ENCODE data around the gene TVP23C. TPM values are rescaled to one million over a fixed set of nuclear protein-coding genes. Genes with fewer than 3 reads are reported as not detected.

Gene TVP23C
- total and polyA plus RNA-seq, 9 of the 15 experiments (the other 6 are each of a cell fraction or from before 2014, with no cell fraction given), result 5.7 to 16.8 (median 8.2) TPM

DNA sequence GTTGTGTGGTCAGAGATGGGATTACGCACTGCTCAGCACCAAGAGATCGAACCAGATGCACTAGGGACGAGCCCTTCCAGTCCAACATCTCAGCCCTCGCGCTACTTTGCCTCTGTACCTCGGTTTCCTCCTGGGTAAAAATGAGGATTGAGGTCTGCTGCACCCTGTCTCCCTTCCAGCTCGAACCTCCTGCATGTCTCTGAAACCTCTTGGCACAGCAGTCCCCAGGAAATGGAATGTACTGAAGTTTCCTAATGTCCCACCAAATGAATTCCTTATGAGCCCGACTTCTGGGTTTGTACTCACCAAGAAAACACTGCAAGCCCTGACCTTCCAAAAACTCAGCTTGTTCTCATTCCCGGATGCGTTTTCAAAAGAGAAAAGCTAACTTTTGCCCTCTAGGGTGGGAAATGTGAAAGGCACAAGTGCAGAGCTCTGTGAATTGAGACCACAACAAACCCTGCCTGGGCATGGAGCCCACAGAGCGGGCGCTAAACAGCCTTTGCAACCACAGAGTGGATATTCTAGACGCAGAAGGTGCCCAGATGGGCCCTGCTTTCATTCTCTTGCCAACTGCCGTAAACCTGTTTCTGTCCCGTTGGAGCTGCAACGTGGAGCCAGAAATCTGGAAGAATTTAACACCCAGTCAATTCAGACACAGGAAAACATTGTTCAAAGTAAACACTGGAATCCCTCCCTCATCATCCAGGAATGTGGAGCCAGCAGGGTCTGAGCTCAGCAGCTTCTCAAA, 106.1 kb downstream of the TVP23C start:
- Histone ChIP-seq H2AFZ (ENCODE audit: low read depth, low read length) (no peak overlapping the region), H3K9me1 (ENCODE audit: control insufficient read depth, insufficient read depth, low read length) (no peaks in the 10 kb centered on the region), H3K79me2 (ENCODE audit: control insufficient read depth, insufficient read depth, low read length) (no peaks in the 10 kb centered on the region), H3K27ac (ENCODE audit: extremely low read depth, low read depth, low read length) (no peak overlapping the region), H4K20me1 (replicated peaks; ENCODE audit: control insufficient read depth, insufficient read depth, low read length) (no peaks in the 10 kb centered on the region), H3K4me1 (replicated peaks in 1 of 2; ENCODE audit: control insufficient read depth in 2 of 2, insufficient read depth in 2 of 2, low read length in 2 of 2) (no peaks in the 10 kb centered on the region), H3K9ac (ENCODE audit: insufficient read depth in 1 of 2, low read depth in 2 of 2, low read length in 2 of 2) (no peak overlapping the region), H3K4me2 (ENCODE audit: insufficient read depth, low read length) (no peak overlapping the region), H3K36me3 (ENCODE audit: control insufficient read depth, insufficient read depth, low read length) (no peaks in the 10 kb centered on the region), H3K27me3 (ENCODE audit: control insufficient read depth in 2 of 2, insufficient read depth in 2 of 2, low read length in 2 of 2) (no peaks in the 10 kb centered on the region), H3K9me3 (replicated peaks; ENCODE audit: control insufficient read depth, insufficient read depth, low read depth, low read length) (no peaks in the 10 kb centered on the region), H3K4me3 (no peak overlapping the region)
- ATAC-seq, result no peak
- intact Hi-C loops (cut with micrococcal nuclease) (no loop called here), in situ Hi-C loops (cut with MboI) (no loop called here)
- no peak for FAIRE-seq
- POLR2A ChIA-PET, result no interaction called here
- CTCF ChIA-PET (ENCODE audit: low intra/inter-chr PET ratio), result no interaction called here
- TF ChIP-seq KDM1A (IDR thresholded peaks at IDR 0.05) (no peak), RNF2 (IDR thresholded peaks at IDR 0.05) (no peak), MBD2 (IDR thresholded peaks at IDR 0.05; ENCODE audit: borderline replicate concordance, low read depth) (no peak), KLF10 (CRISPR knock-in tag; IDR thresholded peaks at IDR 0.05) (no peak), CREM (IDR thresholded peaks at IDR 0.05; ENCODE audit: low read depth) (no peak), ZNF124 (CRISPR knock-in tag; IDR thresholded peaks at IDR 0.05) (no peak), BRD4 (IDR thresholded peaks at IDR 0.05) (no peak)
- TF ChIP-seq, protein P1, sequence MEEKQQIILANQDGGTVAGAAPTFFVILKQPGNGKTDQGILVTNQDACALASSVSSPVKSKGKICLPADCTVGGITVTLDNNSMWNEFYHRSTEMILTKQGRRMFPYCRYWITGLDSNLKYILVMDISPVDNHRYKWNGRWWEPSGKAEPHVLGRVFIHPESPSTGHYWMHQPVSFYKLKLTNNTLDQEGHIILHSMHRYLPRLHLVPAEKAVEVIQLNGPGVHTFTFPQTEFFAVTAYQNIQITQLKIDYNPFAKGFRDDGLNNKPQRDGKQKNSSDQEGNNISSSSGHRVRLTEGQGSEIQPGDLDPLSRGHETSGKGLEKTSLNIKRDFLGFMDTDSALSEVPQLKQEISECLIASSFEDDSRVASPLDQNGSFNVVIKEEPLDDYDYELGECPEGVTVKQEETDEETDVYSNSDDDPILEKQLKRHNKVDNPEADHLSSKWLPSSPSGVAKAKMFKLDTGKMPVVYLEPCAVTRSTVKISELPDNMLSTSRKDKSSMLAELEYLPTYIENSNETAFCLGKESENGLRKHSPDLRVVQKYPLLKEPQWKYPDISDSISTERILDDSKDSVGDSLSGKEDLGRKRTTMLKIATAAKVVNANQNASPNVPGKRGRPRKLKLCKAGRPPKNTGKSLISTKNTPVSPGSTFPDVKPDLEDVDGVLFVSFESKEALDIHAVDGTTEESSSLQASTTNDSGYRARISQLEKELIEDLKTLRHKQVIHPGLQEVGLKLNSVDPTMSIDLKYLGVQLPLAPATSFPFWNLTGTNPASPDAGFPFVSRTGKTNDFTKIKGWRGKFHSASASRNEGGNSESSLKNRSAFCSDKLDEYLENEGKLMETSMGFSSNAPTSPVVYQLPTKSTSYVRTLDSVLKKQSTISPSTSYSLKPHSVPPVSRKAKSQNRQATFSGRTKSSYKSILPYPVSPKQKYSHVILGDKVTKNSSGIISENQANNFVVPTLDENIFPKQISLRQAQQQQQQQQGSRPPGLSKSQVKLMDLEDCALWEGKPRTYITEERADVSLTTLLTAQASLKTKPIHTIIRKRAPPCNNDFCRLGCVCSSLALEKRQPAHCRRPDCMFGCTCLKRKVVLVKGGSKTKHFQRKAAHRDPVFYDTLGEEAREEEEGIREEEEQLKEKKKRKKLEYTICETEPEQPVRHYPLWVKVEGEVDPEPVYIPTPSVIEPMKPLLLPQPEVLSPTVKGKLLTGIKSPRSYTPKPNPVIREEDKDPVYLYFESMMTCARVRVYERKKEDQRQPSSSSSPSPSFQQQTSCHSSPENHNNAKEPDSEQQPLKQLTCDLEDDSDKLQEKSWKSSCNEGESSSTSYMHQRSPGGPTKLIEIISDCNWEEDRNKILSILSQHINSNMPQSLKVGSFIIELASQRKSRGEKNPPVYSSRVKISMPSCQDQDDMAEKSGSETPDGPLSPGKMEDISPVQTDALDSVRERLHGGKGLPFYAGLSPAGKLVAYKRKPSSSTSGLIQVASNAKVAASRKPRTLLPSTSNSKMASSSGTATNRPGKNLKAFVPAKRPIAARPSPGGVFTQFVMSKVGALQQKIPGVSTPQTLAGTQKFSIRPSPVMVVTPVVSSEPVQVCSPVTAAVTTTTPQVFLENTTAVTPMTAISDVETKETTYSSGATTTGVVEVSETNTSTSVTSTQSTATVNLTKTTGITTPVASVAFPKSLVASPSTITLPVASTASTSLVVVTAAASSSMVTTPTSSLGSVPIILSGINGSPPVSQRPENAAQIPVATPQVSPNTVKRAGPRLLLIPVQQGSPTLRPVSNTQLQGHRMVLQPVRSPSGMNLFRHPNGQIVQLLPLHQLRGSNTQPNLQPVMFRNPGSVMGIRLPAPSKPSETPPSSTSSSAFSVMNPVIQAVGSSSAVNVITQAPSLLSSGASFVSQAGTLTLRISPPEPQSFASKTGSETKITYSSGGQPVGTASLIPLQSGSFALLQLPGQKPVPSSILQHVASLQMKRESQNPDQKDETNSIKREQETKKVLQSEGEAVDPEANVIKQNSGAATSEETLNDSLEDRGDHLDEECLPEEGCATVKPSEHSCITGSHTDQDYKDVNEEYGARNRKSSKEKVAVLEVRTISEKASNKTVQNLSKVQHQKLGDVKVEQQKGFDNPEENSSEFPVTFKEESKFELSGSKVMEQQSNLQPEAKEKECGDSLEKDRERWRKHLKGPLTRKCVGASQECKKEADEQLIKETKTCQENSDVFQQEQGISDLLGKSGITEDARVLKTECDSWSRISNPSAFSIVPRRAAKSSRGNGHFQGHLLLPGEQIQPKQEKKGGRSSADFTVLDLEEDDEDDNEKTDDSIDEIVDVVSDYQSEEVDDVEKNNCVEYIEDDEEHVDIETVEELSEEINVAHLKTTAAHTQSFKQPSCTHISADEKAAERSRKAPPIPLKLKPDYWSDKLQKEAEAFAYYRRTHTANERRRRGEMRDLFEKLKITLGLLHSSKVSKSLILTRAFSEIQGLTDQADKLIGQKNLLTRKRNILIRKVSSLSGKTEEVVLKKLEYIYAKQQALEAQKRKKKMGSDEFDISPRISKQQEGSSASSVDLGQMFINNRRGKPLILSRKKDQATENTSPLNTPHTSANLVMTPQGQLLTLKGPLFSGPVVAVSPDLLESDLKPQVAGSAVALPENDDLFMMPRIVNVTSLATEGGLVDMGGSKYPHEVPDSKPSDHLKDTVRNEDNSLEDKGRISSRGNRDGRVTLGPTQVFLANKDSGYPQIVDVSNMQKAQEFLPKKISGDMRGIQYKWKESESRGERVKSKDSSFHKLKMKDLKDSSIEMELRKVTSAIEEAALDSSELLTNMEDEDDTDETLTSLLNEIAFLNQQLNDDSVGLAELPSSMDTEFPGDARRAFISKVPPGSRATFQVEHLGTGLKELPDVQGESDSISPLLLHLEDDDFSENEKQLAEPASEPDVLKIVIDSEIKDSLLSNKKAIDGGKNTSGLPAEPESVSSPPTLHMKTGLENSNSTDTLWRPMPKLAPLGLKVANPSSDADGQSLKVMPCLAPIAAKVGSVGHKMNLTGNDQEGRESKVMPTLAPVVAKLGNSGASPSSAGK (IDR thresholded peaks at IDR 0.05), result no peak
- TF ChIP-seq, protein P2, sequence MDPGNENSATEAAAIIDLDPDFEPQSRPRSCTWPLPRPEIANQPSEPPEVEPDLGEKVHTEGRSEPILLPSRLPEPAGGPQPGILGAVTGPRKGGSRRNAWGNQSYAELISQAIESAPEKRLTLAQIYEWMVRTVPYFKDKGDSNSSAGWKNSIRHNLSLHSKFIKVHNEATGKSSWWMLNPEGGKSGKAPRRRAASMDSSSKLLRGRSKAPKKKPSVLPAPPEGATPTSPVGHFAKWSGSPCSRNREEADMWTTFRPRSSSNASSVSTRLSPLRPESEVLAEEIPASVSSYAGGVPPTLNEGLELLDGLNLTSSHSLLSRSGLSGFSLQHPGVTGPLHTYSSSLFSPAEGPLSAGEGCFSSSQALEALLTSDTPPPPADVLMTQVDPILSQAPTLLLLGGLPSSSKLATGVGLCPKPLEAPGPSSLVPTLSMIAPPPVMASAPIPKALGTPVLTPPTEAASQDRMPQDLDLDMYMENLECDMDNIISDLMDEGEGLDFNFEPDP (CRISPR knock-in tag; IDR thresholded peaks at IDR 0.05), result no peak
- no peak for DNase-seq (ENCODE audit: extremely low read depth in 1 of 4, low spot score in 3 of 4)
- WGBS (ENCODE audit: insufficient coverage, low coverage, missing lambda C conversion rate), result 60% methylated on average over 9 of the region's 16 CpGs
- no TSS peak for BruUV-seq (replicated peaks)

All from K562 (cell line).